Fibroblast of lung (primary cell): Measurements from ENCODE around the gene DDX10. TPM values are rescaled to one million over a fixed set of nuclear protein-coding genes. Genes with fewer than 3 reads are reported as not detected.

Experiments used
- DNase-seq, 2 donors: peaks; one replicate each; pipeline versions ENCODE4 v3.0.0 to v3.0.0-alpha.2; 2010; ENCODE audit warnings: low read depth in 2 of 2
- H2AFZ ChIP-seq: 2 replicates; pipeline ENCODE4 v1.5.1; 2012; ENCODE audit warnings: low read length, control low read depth, inconsistent platforms
- H3K27ac ChIP-seq: 2 replicates; pipeline ENCODE4 v1.5.1; 2011; ENCODE audit warnings: low read length, control low read depth; ENCODE audit not compliant: insufficient read depth
- H3K27me3 ChIP-seq: 2 replicates; pipeline ENCODE4 v1.5.1; 2011; ENCODE audit warnings: mild to moderate bottlenecking, low read length; ENCODE audit not compliant: control insufficient read depth, insufficient read depth
- H3K36me3 ChIP-seq: 2 replicates; pipeline ENCODE4 v1.5.1; 2011; ENCODE audit warnings: low read length; ENCODE audit not compliant: control insufficient read depth, insufficient read depth
- H3K4me1 ChIP-seq: 2 replicates; pipeline ENCODE4 v1.5.1; 2011; ENCODE audit warnings: low read length; ENCODE audit not compliant: control insufficient read depth, insufficient read depth; ENCODE audit errors: extremely low read depth
- H3K4me2 ChIP-seq: 2 replicates; pipeline ENCODE4 v1.5.1; 2011; ENCODE audit warnings: low read length, control low read depth; ENCODE audit not compliant: insufficient read depth; ENCODE audit errors: extremely low read depth
- H3K4me3 ChIP-seq, 4 experiments: fragments of 200-600 bp in 1 of 4; sonication (generic) in 1 of 4; replicated peaks in 1 of 4; 2 replicates each; pipeline ENCODE4 v1.5.1; 2011 to 2016; ENCODE audit warnings: low read length in 4 of 4, low read depth in 3 of 4, mild to moderate bottlenecking in 3 of 4, control low read depth in 2 of 4, inconsistent platforms in 1 of 4, mixed read lengths in 1 of 4; ENCODE audit not compliant: insufficient read depth in 1 of 4; ENCODE audit errors: control extremely low read depth in 1 of 4
- H3K79me2 ChIP-seq: 2 replicates; pipeline ENCODE4 v1.5.1; 2012; ENCODE audit warnings: mild to moderate bottlenecking, low read length, inconsistent platforms; ENCODE audit not compliant: control insufficient read depth, insufficient read depth
- H3K9ac ChIP-seq: 2 replicates; pipeline ENCODE4 v1.5.1; 2011; ENCODE audit warnings: mild to moderate bottlenecking, low read length, control low read depth; ENCODE audit not compliant: insufficient read depth
- H3K9me3 ChIP-seq: 2 replicates; pipeline ENCODE4 v1.5.1; 2012; ENCODE audit warnings: low read depth, low read length; ENCODE audit not compliant: control insufficient read depth, insufficient read depth
- H4K20me1 ChIP-seq: 2 replicates; pipeline ENCODE4 v1.5.1; 2011; ENCODE audit warnings: low read length; ENCODE audit not compliant: control insufficient read depth, insufficient read depth; ENCODE audit errors: extremely low read depth
- EZH2 ChIP-seq: IDR thresholded peaks from 2 replicates; pipeline ENCODE4 v1.5.1; 2012; ENCODE audit warnings: low read length, control low read depth, mild to moderate bottlenecking; ENCODE audit errors: missing control alignments
- polyA plus RNA-seq, 2 donors: library from polyadenylated mRNA; depleted of rRNA in 1 of 2; stranded (reverse) in 1 of 2; unstranded in 1 of 2; fragments of >200 nt; gene quantifications; 2 replicates each; pipeline ENCODE4 v1.2.1, GENCODE V29; 2011 to 2012; ENCODE audit warnings: missing spikeins in 1 of 2
- total RNA-seq: library from RNA; depleted of rRNA; stranded (reverse); fragments of >200 nt; gene quantifications from 2 replicates; pipeline ENCODE4 v1.2.1, GENCODE V29; 2014
- TF ChIP-seq, protein P1 (sequence below), 2 donors: IDR thresholded peaks in 1 of 2; conservative IDR thresholded peaks in 1 of 2; 1 replicate in 1 of 2; 2 replicates in 1 of 2; pipeline ENCODE4 v1.5.1; 2011 to 2012; ENCODE audit warnings: low read length in 2 of 2, control low read depth in 1 of 2, inconsistent platforms in 1 of 2, low read depth in 1 of 2, mild to moderate bottlenecking in 1 of 2

DDX10 gene
- total and polyA plus RNA-seq, 2 donors (not counting 1 experiment from before 2014, with no cell fraction given), result 18.5 to 20.7 TPM

DNA sequence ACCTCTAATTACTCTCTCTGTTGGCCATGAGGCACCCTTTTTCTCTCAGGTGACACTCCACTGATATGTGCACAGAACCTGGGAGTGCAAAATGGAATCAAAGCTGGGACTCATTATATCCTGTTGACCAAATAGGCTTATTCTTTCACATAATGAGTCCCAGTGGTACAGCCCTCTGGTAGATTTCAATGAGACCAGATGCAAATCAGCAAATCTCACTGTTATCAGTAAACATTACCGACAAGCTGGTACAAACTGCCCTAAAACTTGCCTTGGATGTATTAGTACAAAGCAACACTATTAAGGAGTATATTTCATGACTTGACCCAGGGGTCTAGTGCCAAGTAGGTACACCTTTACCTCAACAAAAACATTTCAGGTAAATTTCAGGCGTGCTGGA, 128.3 kb downstream of the DDX10 start:
- Histone ChIP-seq H3K9ac (no peak overlapping the region), H3K4me3 (no peak overlapping the region), H3K9me3 (no peaks in the 10 kb centered on the region), H3K27ac (no peak overlapping the region), H3K4me2 (no peak overlapping the region), H2AFZ (no peak overlapping the region), H4K20me1 (peaks cover 3% of the 10 kb centered on the region), H3K36me3 (no peaks in the 10 kb centered on the region), H3K4me1 (no peaks in the 10 kb centered on the region), H3K27me3 (no peaks in the 10 kb centered on the region), H3K79me2 (peaks cover 2% of the 10 kb centered on the region)
- DNase-seq, result no peak
- TF ChIP-seq EZH2, result no peak
- TF ChIP-seq, protein P1, sequence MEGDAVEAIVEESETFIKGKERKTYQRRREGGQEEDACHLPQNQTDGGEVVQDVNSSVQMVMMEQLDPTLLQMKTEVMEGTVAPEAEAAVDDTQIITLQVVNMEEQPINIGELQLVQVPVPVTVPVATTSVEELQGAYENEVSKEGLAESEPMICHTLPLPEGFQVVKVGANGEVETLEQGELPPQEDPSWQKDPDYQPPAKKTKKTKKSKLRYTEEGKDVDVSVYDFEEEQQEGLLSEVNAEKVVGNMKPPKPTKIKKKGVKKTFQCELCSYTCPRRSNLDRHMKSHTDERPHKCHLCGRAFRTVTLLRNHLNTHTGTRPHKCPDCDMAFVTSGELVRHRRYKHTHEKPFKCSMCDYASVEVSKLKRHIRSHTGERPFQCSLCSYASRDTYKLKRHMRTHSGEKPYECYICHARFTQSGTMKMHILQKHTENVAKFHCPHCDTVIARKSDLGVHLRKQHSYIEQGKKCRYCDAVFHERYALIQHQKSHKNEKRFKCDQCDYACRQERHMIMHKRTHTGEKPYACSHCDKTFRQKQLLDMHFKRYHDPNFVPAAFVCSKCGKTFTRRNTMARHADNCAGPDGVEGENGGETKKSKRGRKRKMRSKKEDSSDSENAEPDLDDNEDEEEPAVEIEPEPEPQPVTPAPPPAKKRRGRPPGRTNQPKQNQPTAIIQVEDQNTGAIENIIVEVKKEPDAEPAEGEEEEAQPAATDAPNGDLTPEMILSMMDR (conservative IDR thresholded peaks at IDR 0.05 in 1 of 2, IDR thresholded peaks at IDR 0.05 in 1 of 2; ENCODE audit: low read depth in 1 of 2, low read length in 2 of 2), result no peak

DNA sequence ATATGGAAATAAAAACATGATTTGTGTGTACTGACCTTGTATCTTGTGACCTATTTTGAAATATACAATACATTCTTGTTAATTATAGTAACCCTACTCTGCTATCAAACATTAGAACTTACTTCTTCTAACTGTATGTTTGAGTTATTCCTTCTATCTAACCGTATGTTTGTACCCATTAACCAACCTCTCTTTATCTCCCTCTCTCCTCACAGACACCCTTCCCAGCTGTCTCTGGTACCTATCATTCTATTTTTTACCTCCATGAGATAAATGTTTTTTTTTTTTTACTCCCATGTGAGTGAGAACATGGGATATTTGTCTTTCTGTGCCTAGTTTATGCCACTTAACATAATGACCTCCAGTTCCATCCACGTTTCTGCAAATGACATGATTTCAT, 128.7 kb downstream of the DDX10 start:
- no peaks in the 10 kb centered on the region for H3K27me3 ChIP-seq

DNA sequence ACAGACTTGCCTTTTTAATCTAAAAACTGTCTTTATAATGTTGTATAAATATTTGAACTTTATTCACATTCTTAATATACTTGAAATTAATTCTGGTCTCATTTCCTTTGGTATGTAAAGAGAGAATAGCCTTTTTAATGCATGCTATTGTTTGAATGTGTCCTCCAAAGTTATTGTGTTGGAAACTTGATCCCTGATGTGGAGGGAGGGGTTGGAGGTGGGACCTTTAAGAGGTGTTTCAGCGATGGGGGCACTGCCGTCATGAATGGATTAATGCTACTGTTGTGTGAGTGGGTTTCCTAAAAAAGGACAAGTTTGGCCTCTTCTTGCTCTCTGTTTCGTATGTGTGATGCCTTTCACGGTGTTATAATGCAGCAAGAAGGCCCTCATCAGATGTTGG, 131.7 kb downstream of the DDX10 start:
- no peak overlapping the region for H3K9ac ChIP-seq
- no peak overlapping the region for H3K4me3 ChIP-seq
- H3K4me1 ChIP-seq, result no peaks in the 10 kb centered on the region
- no peak for DNase-seq
- peaks cover 3% of the 10 kb centered on the region for H4K20me1 ChIP-seq
- H3K9me3 ChIP-seq, result no peaks in the 10 kb centered on the region
- H2AFZ ChIP-seq, result no peak overlapping the region
- no peak for TF ChIP-seq EZH2
- TF ChIP-seq, protein P1 (conservative IDR thresholded peaks at IDR 0.05 in 1 of 2, IDR thresholded peaks at IDR 0.05 in 1 of 2; ENCODE audit: low read depth in 1 of 2, low read length in 2 of 2), result no peak
- no peaks in the 10 kb centered on the region for H3K27me3 ChIP-seq
- H3K27ac ChIP-seq, result no peak overlapping the region
- no peaks in the 10 kb centered on the region for H3K79me2 ChIP-seq
- H3K36me3 ChIP-seq, result no peaks in the 10 kb centered on the region
- no peak overlapping the region for H3K4me2 ChIP-seq

More for the DNA sequence above, 128.7 kb downstream of the DDX10 start:
- Histone ChIP-seq H3K9me3 (no peaks in the 10 kb centered on the region), H3K9ac (no peak overlapping the region), H2AFZ (no peak overlapping the region), H4K20me1 (peaks cover 3% of the 10 kb centered on the region), H3K79me2 (peaks cover 2% of the 10 kb centered on the region), H3K4me1 (no peaks in the 10 kb centered on the region), H3K36me3 (no peaks in the 10 kb centered on the region), H3K4me2 (no peak overlapping the region), H3K27ac (no peak overlapping the region), H3K4me3 (no peak overlapping the region)
- no peak for DNase-seq
- TF ChIP-seq EZH2, result no peak
- TF ChIP-seq, protein P1 (conservative IDR thresholded peaks at IDR 0.05 in 1 of 2, IDR thresholded peaks at IDR 0.05 in 1 of 2; ENCODE audit: low read depth in 1 of 2, low read length in 2 of 2), result no peak
